ENCODE data around the gene CCNJ. TPM values are rescaled to one million over a fixed set of nuclear protein-coding genes. Genes with fewer than 3 reads are reported as not detected.

The CCNJ gene
- total and polyA plus RNA-seq, 2 of the 13 experiments (the other 11 are each of a cell fraction or from before 2014, with no cell fraction given): 14.1 to 21.5 TPM

- no peak for TF ChIP-seq ZBTB10 (CRISPR knock-in tag; IDR thresholded peaks at IDR 0.05; ENCODE audit: borderline replicate concordance)
- TF ChIP-seq, protein P1, sequence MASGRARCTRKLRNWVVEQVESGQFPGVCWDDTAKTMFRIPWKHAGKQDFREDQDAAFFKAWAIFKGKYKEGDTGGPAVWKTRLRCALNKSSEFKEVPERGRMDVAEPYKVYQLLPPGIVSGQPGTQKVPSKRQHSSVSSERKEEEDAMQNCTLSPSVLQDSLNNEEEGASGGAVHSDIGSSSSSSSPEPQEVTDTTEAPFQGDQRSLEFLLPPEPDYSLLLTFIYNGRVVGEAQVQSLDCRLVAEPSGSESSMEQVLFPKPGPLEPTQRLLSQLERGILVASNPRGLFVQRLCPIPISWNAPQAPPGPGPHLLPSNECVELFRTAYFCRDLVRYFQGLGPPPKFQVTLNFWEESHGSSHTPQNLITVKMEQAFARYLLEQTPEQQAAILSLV (CRISPR knock-in tag; IDR thresholded peaks at IDR 0.05; ENCODE audit: borderline replicate concordance): no peak
- TF ChIP-seq TEAD3 (CRISPR knock-in tag; optimal IDR thresholded peaks at IDR 0.05; ENCODE audit: borderline replicate concordance): peak; percentile 62
- TF ChIP-seq ZNF724P (CRISPR knock-in tag; IDR thresholded peaks at IDR 0.05; ENCODE audit: borderline replicate concordance): no peak
- no peak for TF ChIP-seq ZNF879 (CRISPR knock-in tag; IDR thresholded peaks at IDR 0.05)
- TF ChIP-seq ZNF354B (CRISPR knock-in tag; IDR thresholded peaks at IDR 0.05): no peak
- 0 out of 2 replicates have a peak, but pooled peaks have one; percentile 19 for TF ChIP-seq ZNF558 (CRISPR knock-in tag; IDR thresholded peaks at IDR 0.05; ENCODE audit: borderline replicate concordance)
- TF ChIP-seq ZNF407 (CRISPR knock-in tag; IDR thresholded peaks at IDR 0.05; ENCODE audit: not compliant biosample characterization): no peak
- no peak; the same call in 1 of the 2 replicates for TF ChIP-seq HOXA3 (CRISPR knock-in tag; IDR thresholded peaks at IDR 0.05)
- TF ChIP-seq YY1 (IDR thresholded peaks at IDR 0.05; ENCODE audit: insufficient read depth, insufficient replicate concordance, low read depth, low read length): peak; percentile 50
- TF ChIP-seq, protein P2, sequence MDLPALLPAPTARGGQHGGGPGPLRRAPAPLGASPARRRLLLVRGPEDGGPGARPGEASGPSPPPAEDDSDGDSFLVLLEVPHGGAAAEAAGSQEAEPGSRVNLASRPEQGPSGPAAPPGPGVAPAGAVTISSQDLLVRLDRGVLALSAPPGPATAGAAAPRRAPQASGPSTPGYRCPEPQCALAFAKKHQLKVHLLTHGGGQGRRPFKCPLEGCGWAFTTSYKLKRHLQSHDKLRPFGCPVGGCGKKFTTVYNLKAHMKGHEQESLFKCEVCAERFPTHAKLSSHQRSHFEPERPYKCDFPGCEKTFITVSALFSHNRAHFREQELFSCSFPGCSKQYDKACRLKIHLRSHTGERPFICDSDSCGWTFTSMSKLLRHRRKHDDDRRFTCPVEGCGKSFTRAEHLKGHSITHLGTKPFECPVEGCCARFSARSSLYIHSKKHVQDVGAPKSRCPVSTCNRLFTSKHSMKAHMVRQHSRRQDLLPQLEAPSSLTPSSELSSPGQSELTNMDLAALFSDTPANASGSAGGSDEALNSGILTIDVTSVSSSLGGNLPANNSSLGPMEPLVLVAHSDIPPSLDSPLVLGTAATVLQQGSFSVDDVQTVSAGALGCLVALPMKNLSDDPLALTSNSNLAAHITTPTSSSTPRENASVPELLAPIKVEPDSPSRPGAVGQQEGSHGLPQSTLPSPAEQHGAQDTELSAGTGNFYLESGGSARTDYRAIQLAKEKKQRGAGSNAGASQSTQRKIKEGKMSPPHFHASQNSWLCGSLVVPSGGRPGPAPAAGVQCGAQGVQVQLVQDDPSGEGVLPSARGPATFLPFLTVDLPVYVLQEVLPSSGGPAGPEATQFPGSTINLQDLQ (CRISPR knock-in tag; IDR thresholded peaks at IDR 0.05): no peak
- no peak for TF ChIP-seq ZNF230 (CRISPR knock-in tag; IDR thresholded peaks at IDR 0.05)
- TF ChIP-seq TBP (CRISPR knock-in tag; IDR thresholded peaks at IDR 0.05): no peak
Observed at GRCh38 chr10:96092999-96093767, 49.8 kb downstream of the CCNJ start (continued).

Measured in HepG2 (cell line).